NCI-H2107 (cell line): Measurements from ENCODE around the gene ZNF366.

Experiments
- DNase-seq: peaks from one replicate; lab custom pipeline; 2025; lab: John Stamatoyannopoulos, UW

ZNF366 gene

DNA sequence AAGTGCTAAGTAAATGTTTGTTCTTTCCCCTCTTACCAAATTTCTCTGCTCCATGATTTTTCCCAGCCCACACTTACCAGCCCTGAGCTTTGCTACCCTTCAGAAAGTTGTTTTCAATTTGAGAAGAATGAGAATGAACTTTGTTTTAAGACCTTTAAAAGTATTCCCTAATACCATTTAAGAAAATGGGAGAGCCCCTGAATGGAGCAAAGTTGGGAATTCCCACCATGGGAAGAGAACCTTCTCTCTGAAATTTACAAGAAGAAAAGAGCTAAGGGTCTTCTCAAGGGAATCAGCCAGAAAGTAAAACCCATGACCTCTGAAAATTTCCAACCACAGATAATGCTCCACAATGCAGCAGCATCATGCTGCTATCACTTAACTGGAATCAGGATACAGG lies 17.7 kb downstream of the ZNF366 start:
- DNase-seq: no peak

GRCh38 chr5:72488756-72489155 lies 18.5 kb downstream of the ZNF366 start:
- no peak for DNase-seq

DNA sequence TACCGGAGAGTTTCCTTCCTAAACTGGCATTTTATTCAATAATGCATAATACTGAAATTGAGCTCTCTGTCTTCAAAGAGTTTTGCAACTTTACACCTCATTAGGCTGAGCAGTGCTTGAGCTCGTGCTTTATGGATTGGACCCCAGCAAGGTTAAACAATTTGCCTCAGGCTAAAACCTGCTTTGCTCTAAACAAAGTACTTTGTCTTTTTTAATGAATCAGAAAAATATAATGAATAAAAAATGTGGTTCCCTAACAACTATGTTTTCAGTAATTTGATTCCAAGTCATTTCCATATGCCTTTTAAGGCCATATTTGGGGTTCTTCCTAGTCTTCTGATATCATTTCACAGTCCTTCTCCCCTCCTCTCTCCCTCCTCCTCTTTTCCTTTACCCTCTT lies 20.0 kb downstream of the ZNF366 start:
- no peak for DNase-seq

- no peak for DNase-seq
These were observed 20.8 kb downstream of the ZNF366 start for GRCh38 chr5:72486371-72486770.

GRCh38 chr5:72485430-72485974 lies 21.7 kb downstream of the ZNF366 start:
- DNase-seq: no peak

DNA sequence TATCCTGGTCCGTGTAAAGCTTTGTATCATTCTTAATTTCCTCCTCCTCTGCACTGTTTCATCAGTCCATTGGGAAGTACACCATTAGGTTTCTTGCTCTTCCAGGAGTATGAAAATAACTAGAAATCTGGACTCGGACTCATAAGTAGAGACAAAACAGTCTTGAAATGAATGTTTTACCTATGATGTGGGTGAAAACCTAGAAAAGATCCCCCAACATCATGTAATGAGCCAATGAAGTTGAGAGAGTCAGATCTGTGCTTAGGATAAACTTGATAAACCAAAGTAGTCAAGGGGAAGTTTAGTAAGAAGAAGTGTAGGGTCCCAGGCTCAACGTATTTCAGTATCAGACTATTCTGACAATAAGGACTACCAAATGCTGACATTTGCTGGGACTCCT lies 25.2 kb downstream of the ZNF366 start:
- DNase-seq: no peak

DNA sequence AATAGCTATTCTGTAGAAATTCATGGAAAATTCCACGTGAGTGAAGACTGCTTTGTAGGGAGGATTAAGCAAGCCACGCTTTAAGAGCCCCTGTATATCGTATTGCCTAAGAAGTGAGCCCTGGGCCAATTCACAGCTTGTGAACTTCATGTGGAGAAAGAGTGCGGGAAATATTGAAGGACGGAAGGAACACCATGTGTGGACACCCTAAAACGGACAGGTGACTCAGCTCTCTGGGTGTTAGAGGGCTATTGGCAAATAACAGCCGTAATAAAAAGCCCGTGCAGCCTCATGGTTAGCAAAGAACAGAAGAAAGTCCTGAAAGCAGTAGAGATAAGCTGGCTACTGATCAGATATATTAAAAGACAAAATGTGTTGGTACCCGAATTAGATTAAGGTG lies 26.4 kb downstream of the ZNF366 start:
- DNase-seq: no peak

GRCh38 chr5:72479921-72480320 lies 27.3 kb downstream of the ZNF366 start:
- DNase-seq: no peak

DNA sequence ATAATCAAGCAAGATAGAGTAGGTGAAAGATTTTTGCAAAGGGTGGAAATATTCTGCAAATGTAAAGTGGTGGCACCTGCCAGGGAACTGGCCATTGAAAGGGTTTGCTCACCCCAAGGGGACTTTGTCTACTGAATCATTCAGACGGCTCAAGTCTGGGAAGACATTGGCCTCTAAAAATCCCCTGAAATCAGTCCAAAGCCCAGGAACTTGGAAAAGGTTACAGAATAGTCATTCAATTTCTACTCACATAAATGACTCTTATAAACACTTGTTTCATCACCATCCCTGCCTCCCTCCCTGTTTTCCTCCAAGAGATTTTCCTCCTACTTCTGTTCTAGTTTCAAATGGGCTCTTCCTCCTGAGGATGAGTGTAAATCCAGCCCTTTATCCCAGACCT lies 28.5 kb downstream of the ZNF366 start:
- no peak for DNase-seq

GRCh38 chr5:72478276-72478675 lies 28.9 kb downstream of the ZNF366 start:
- DNase-seq: no peak

GRCh38 chr5:72477644-72478043 lies 29.6 kb downstream of the ZNF366 start:
- DNase-seq: no peak

- no peak for DNase-seq
These were observed 30.0 kb downstream of the ZNF366 start for GRCh38 chr5:72477176-72477575.

GRCh38 chr5:72476721-72477120 lies 30.5 kb downstream of the ZNF366 start:
- DNase-seq: no peak

DNA sequence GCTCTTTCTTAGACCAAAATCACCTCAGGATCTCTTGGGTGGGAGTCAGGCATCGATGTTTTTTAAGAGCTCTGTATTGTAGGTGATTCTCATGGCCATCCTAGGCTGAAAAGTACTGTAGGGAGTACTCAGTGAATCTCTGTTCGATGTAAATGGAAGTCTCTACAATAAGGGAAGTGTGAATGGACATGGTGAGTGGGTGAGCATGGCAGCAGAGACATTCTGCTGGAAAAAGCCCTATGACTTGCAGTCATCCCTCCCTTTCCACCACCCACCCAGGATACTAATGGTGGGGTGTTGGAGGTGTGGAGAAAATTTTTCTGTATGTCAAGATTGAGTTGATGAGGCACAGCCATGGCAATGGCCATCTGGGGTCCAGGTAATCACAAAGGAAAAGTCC lies 30.9 kb downstream of the ZNF366 start:
- DNase-seq: no peak

GRCh38 chr5:72474516-72474915 lies 32.7 kb downstream of the ZNF366 start:
- DNase-seq: no peak

GRCh38 chr5:72474046-72474500 lies 33.1 kb downstream of the ZNF366 start:
- no peak for DNase-seq

DNA sequence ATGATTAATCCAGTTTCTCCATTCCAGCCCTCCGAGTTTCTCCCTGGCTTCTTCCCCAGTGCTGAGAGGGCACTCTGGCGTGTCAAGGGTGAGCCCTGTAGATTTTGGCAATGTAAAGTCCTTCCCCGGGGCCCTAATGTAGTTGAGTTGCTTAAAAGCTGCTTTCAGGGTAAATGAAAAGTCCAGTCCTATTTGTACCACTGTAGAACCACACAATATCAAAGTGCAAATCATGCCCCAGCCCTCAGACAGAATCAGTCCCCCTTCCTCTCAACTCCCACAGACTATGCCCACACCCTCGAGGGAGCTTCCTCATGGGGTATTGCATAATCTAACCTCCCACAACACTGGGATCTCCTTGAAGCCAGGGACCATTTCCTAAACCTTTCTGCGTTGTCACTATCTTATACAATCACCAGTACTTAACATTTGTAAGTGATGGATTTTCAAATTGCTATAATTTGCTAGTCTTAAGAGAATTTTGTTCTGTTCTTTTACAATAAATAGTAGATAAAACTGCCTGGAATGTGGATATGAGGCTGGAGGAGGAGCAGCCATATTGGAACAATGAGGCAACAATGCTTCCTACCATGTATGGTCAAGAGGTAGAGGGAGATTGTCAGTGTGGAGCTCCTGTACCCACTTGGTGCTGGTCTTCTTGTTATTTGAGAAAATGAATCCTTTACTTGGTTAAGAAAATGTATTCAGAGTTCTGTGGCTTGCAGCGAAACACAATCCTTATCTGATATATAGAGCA lies 34.4 kb downstream of the ZNF366 start:
- no peak for DNase-seq

DNA sequence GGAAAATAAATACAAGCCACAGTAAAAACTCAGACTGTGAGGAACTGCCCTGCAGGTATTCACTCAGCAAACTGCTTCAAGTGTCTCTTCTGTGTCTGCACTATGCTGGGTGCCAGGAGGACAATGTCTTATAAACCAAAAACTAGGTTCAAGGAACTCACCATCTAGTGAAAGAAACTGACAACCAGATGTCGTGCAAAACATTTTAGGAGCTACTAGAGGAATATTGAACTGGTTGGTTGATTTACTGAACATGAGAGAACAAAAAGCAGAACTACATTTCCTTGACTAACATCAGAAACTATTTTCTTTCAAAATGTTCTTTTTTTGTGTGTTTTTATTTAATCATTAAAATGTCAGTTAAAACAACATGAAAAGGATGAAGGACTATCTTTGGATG lies 35.2 kb downstream of the ZNF366 start:
- DNase-seq: no peak

DNA sequence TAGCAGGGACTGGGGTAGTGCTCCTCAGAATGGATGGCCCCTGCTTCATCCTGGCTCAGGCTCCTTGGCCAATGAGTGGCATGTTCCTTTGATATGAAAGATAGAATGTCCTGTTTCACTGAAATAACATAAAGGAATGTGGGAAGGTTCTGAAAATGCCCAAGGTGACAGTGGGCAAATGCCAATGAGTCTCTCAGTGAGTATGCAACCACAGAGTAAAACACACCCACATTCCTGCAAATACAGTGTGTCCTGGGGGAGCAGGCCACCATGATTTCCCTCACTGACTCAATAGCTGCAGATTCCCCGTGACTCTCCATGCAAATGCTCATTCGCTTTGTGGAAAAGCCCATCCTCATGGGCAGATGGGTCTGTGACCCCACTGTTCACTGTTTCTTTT lies 36.4 kb downstream of the ZNF366 start:
- DNase-seq: no peak

GRCh38 chr5:72468606-72469005 lies 38.6 kb downstream of the ZNF366 start:
- DNase-seq: no peak

DNA sequence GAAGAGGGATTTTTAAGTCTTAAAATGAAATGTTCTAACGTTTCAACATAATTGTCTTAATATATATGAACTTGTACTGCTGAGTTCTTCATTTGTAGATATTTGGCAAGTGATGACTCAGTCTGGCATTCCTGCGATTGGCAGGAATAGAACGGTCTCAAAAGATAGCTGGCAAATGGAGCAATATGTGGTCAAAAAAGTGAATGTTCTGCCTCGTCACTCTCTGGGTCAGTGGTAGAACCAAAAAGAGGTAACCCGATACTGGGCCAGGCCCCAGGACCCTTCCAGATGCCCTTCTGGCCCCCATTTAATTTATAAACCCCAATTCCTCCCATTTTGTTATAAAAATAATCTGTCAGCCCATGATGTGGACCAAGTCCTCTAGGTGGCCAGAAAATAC lies 39.2 kb downstream of the ZNF366 start:
- DNase-seq: no peak

DNA sequence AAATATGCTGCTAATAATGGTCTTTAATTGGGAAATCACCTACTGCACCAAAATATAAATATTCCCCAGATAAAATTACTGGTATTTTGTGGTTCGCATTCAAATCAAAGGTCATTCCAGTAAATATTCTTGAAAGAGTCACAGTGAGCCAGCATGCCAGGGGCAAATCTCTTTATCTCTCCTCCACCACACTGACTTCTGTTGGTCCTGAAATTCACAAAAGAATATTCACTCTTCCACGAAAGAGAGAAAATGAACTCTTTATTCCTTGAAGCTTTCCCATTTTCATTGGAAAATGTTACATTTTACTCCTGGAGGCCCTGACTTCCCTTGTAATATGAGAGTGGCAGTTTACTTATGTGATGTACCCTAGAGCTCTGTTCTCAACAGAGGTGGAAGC lies 39.7 kb downstream of the ZNF366 start:
- DNase-seq: no peak

DNA sequence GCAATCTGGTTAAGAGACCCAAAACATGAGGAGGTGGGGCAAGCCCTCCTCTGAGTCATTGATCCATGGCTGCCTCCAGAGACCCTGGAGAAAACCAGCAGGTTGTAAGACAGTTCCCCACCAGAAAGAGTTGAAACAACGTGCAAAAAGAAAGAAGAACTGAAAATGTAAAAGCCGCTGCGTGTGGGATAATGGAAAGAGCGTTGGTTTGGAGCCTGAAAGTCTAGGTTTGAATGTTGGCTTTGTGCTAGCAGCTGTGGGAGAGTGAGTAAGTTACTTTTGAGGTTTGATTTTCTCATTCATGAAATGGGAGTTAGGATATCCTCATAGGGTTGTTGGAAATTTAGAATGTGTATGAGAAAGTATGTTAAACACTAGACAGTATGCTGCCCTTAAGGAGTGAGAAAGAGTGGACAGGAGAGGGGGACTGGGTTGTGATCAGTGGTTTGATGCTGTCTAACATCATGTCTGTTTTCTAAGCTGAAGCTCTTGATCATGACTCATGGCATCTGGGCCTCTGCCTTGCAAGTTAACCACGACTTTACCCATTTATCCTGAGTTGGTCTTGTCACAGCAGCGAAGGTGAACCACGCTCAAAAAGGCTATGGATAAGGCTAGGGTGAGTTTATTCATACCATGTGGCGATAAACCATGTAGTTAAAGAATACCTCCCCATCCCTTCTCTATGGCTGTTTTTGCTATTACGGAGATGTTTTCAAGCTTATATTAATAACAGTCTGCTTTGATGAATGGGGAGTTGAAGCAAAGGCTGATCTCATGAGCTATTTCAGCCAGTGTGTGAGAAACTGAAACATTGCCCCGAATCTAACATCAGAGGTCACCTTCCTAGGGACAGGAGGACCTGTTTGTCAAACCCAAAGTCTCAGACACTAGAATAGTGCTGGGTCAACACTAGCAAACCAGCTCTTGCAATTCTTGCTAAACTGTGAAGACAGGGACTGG lies 41.3 kb downstream of the ZNF366 start:
- no peak for DNase-seq
